ENCODE data around the gene PRICKLE1. TPM values are rescaled to one million over a fixed set of nuclear protein-coding genes. Genes with fewer than 3 reads are reported as not detected.

Gene PRICKLE1
- total and polyA plus RNA-seq, 2 of the 4 experiments (the other 2 are of a cell fraction), result 21.3 to 21.7 TPM

DNA sequence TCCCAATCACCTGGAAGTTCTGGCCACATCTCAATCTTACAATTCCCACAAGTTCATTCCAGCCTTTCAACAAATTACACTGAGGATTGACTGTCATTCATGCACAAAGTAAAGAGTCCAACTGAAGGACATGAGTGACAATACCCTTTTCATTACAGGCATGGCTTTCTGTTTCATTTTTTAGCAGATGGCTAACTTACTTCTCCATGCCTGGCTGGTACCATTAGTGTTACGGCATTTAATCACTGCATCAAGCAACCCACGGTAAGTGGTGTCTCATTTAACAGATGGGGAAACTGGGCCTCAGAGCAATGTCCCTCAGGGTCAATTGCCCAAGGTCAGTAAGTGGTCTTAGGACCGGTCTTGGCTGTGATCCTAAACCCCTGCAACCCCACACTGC is 114.4 kb downstream of the PRICKLE1 start:
- Histone ChIP-seq H2AK5ac (ENCODE audit: low read depth, low read length) (peak overlapping the region; percentile 41), H3K36me3 (ENCODE audit: control insufficient read depth, insufficient read depth, low read length) (peaks cover 2% of the 10 kb centered on the region), H2AFZ (replicated peaks; ENCODE audit: low read length, poor library complexity) (no peak overlapping the region), H4K5ac (ENCODE audit: low read depth, low read length) (peak overlapping the region; percentile 71; the same call in 1 of the 2 replicates), H4K20me1 (ENCODE audit: insufficient read depth, low read length) (peaks cover 11% of the 10 kb centered on the region; the same call in 1 of the 2 replicates), H2BK120ac (ENCODE audit: low read depth, low read length) (peak overlapping the region; percentile 76), H3K4ac (ENCODE audit: low read depth, low read length) (peak overlapping the region; percentile 63), H3K9ac (ENCODE audit: low read depth, low read length) (no peak overlapping the region), H3K4me1 (ENCODE audit: control insufficient read depth, insufficient read depth, low read length) (peaks cover 18% of the 10 kb centered on the region), H4K8ac (ENCODE audit: low read depth in 2 of 2, low read length in 2 of 2) (peak overlapping the region in 1 of 2 experiments; percentile 59; a peak in 2 of 4 replicates), H2BK15ac (ENCODE audit: low read depth, low read length) (peak overlapping the region; percentile 41; the same call in 2 of the 3 replicates), H3K14ac (replicated peaks; ENCODE audit: low read depth, low read length) (peak overlapping the region; percentile 79), H3K56ac (ENCODE audit: extremely low read depth, insufficient read depth, low read length) (peak overlapping the region; percentile 0; the same call in 1 of the 2 replicates), H3K18ac (ENCODE audit: low read depth, low read length) (peak overlapping the region; percentile 82), H3K4me3 (ENCODE audit: insufficient read depth, low read depth, low read length) (no peak overlapping the region), H3K4me2 (ENCODE audit: low read depth, low read length) (no peak overlapping the region; the same call in 1 of the 2 replicates), H3K27me3 (ENCODE audit: control insufficient read depth, insufficient read depth, low read length) (no peaks in the 10 kb centered on the region), H3K27ac (ENCODE audit: insufficient read depth, low read length) (no peak overlapping the region), H3K9me1 (ENCODE audit: insufficient read depth, low read length) (peaks cover 15% of the 10 kb centered on the region), H2BK5ac (ENCODE audit: low read depth, low read length, poor library complexity, severe bottlenecking) (peak overlapping the region; percentile 66), H2AK9ac (replicated peaks; ENCODE audit: low read depth, low read length, poor library complexity) (peak overlapping the region; percentile 74), H3K9me3 (ENCODE audit: control insufficient read depth, insufficient read depth, low read length) (no peaks in the 10 kb centered on the region), H3K79me1 (ENCODE audit: low read depth in 1 of 2, low read length in 2 of 2) (peaks cover 15 to 63% of the 10 kb centered on the region in 2 experiments), H4K91ac (ENCODE audit: insufficient read depth, low read depth, low read length) (peak overlapping the region; percentile 71; the same call in 1 of the 2 replicates), H3K23ac (ENCODE audit: low read depth, low read length) (peak overlapping the region; percentile 93), H2BK20ac (ENCODE audit: low read depth, low read length) (peak overlapping the region; percentile 93)
- no peak for TF ChIP-seq MAFK (IDR thresholded peaks at IDR 0.05; ENCODE audit: low read depth, low read length)
- TF ChIP-seq SMC3 (IDR thresholded peaks at IDR 0.05; ENCODE audit: low read depth, low read length), result no peak
- TF ChIP-seq CHD1 (IDR thresholded peaks at IDR 0.05; ENCODE audit: low read depth, low read length), result no peak
- TF ChIP-seq FOS (IDR thresholded peaks at IDR 0.05; ENCODE audit: low read depth, low read length), result no peak
- TF ChIP-seq, protein P1, sequence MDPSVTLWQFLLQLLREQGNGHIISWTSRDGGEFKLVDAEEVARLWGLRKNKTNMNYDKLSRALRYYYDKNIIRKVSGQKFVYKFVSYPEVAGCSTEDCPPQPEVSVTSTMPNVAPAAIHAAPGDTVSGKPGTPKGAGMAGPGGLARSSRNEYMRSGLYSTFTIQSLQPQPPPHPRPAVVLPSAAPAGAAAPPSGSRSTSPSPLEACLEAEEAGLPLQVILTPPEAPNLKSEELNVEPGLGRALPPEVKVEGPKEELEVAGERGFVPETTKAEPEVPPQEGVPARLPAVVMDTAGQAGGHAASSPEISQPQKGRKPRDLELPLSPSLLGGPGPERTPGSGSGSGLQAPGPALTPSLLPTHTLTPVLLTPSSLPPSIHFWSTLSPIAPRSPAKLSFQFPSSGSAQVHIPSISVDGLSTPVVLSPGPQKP (IDR thresholded peaks at IDR 0.05; ENCODE audit: borderline replicate concordance, low read depth, low read length), result no peak
- no peak for TF ChIP-seq RAD21 (IDR thresholded peaks at IDR 0.05; ENCODE audit: low read length)
- no peak for TF ChIP-seq CEBPB (IDR thresholded peaks at IDR 0.05; ENCODE audit: low read depth, low read length)
- TF ChIP-seq MAZ (IDR thresholded peaks at IDR 0.05; ENCODE audit: borderline replicate concordance, low read depth, low read length), result no peak
- TF ChIP-seq, protein P2, sequence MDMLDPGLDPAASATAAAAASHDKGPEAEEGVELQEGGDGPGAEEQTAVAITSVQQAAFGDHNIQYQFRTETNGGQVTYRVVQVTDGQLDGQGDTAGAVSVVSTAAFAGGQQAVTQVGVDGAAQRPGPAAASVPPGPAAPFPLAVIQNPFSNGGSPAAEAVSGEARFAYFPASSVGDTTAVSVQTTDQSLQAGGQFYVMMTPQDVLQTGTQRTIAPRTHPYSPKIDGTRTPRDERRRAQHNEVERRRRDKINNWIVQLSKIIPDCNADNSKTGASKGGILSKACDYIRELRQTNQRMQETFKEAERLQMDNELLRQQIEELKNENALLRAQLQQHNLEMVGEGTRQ (IDR thresholded peaks at IDR 0.05; ENCODE audit: low read depth, low read length), result no peak
- no peak for ATAC-seq (ENCODE audit: low read depth)
- WGBS, 2 experiments (ENCODE audit: extremely low coverage in 2 of 2, insufficient read length in 1 of 2), result no CpG with 5 or more reads among the region's 3 CpGs
- intact Hi-C loops (cut with micrococcal nuclease), result no loop called here
- ChIA-PET POLR2A (ENCODE audit: unreplicated experiment) (no interaction called here), CTCF (no interaction called here)
- in situ Hi-C loops (cut with MboI; ENCODE audit: low sequenced_read_pairs), result no loop called here
- DNase-seq, result no peak
- no TSS peak for BruUV-seq (replicated peaks)
- dilution Hi-C loops (cut with HindIII; ENCODE audit: low sequenced_read_pairs, unreplicated experiment), result no loop called here
